PC-3 (cell line): ENCODE measurements around the gene TRABD. TPM values are rescaled to one million over a fixed set of nuclear protein-coding genes. Genes with fewer than 3 reads are reported as not detected.

Source experiments
- ATAC-seq: fragments of 200-7000 bp; cut with Tn5 transposase; 2 replicates; pipeline ENCODE4 v1.9.1; 2020; ENCODE audit warnings: mild to moderate bottlenecking, moderate library complexity
- BruUV-seq: library from RNA; stranded (reverse); fragments of 400-500 nt; replicated peaks from 2 replicates; lab custom pipeline; 2021; lab: Mats Ljungman, UMichigan
- CTCF ChIA-PET: fragments of 300-600 bp; sonication (Branson Sonifier 250); formaldehyde crosslinking; loops from one replicate; lab custom pipeline; 2022; ENCODE audit warnings: antibody characterized with exemption; lab: Charles Lee
- POLR2A ChIA-PET: fragments of 300-600 bp; sonication (Branson Sonifier 250); formaldehyde crosslinking; loops from one replicate; lab custom pipeline; 2022; ENCODE audit warnings: antibody characterized with exemption; ENCODE audit not compliant: unreplicated experiment; lab: Charles Lee
- DNase-seq: peaks from one replicate; pipeline ENCODE4 v3.0.0-alpha.2; 2015
- H2AFZ ChIP-seq: fragments of 300-600 bp; sonication (generic); 2 replicates; pipeline ENCODE4 v1.6.0; 2016; ENCODE audit warnings: antibody characterized with exemption, low read length
- H3F3A ChIP-seq: fragments of 300-600 bp; sonication (generic); one replicate; pipeline ENCODE4 v1.6.0; 2017; ENCODE audit warnings: antibody characterized with exemption, low read length, control low read depth, mild to moderate bottlenecking; ENCODE audit not compliant: unreplicated experiment
- H3K27ac ChIP-seq: fragments of 300-600 bp; sonication (generic); 2 replicates; pipeline ENCODE4 v1.5.1; 2016; ENCODE audit warnings: mild to moderate bottlenecking, low read length
- H3K27me3 ChIP-seq: fragments of 300-600 bp; sonication (generic); 2 replicates; pipeline ENCODE4 v1.6.1; 2016; ENCODE audit warnings: low read length, mixed read lengths
- H3K36me3 ChIP-seq: fragments of 300-600 bp; sonication (generic); 2 replicates; pipeline ENCODE4 v1.6.1; 2016; ENCODE audit warnings: low read depth, mixed run types, low read length, mixed read lengths
- H3K4me1 ChIP-seq: fragments of 300-600 bp; sonication (generic); 2 replicates; pipeline ENCODE4 v1.5.1; 2016; ENCODE audit warnings: low read length; ENCODE audit not compliant: insufficient read depth
- H3K4me2 ChIP-seq: fragments of 300-600 bp; sonication (generic); 2 replicates; pipeline ENCODE4 v1.6.0; 2016; ENCODE audit warnings: low read length
- H3K4me3 ChIP-seq: fragments of 300-600 bp; sonication (generic); 2 replicates; pipeline ENCODE4 v1.5.1; 2016; ENCODE audit warnings: mild to moderate bottlenecking, low read length, mixed read lengths
- H3K79me2 ChIP-seq: fragments of 300-600 bp; sonication (generic); 2 replicates; pipeline ENCODE4 v1.6.1; 2017; ENCODE audit warnings: low read length, mixed read lengths
- H3K9ac ChIP-seq: fragments of 300-600 bp; sonication (generic); 2 replicates; pipeline ENCODE4 v1.6.0; 2016; ENCODE audit warnings: mild to moderate bottlenecking, low read length
- H3K9me2 ChIP-seq: fragments of 300-600 bp; sonication (generic); replicated peaks from 2 replicates; pipeline ENCODE4 v1.6.1; 2016; ENCODE audit warnings: mixed run types, low read length, mixed read lengths
- H3K9me3 ChIP-seq: fragments of 300-600 bp; sonication (generic); 2 replicates; pipeline ENCODE4 v1.6.1; 2016; ENCODE audit warnings: low read length, mixed read lengths
- H4K20me1 ChIP-seq: fragments of 300-600 bp; sonication (generic); 2 replicates; pipeline ENCODE4 v1.6.1; 2016; ENCODE audit warnings: low read length, mixed read lengths
- EZH2 ChIP-seq: fragments of 300-600 bp; sonication (generic); IDR thresholded peaks from one replicate; pipeline ENCODE4 v1.6.1; 2017; ENCODE audit warnings: antibody characterized with exemption, mild to moderate bottlenecking, low read length; ENCODE audit not compliant: unreplicated experiment
- EZH2phosphoT487 ChIP-seq: fragments of 300-600 bp; sonication (generic); IDR thresholded peaks from 2 replicates; pipeline ENCODE4 v1.6.1; 2018; ENCODE audit warnings: mild to moderate bottlenecking, antibody characterized with exemption, low read length, borderline replicate concordance
- intact Hi-C: fragments of 100-400 bp; cut with micrococcal nuclease; formaldehyde crosslinking; loops from 2 replicates; pipeline ENCODE4 v1.9.0; 2023
- total RNA-seq: library from RNA; depleted of rRNA; stranded (reverse); fragments of >200 nt; gene quantifications from 2 replicates; pipeline ENCODE4 v1.2.3, GENCODE V29; 2014
- TF ChIP-seq, protein P1 (sequence below): fragments of 300-600 bp; sonication (generic); conservative IDR thresholded peaks from 2 replicates; pipeline ENCODE4 v1.5.1; 2017; ENCODE audit warnings: antibody characterized with exemption, low read depth, mild to moderate bottlenecking, low read length

Gene TRABD
- total RNA-seq, 1 experiment from 2014 or later, result 53.4 TPM

DNA sequence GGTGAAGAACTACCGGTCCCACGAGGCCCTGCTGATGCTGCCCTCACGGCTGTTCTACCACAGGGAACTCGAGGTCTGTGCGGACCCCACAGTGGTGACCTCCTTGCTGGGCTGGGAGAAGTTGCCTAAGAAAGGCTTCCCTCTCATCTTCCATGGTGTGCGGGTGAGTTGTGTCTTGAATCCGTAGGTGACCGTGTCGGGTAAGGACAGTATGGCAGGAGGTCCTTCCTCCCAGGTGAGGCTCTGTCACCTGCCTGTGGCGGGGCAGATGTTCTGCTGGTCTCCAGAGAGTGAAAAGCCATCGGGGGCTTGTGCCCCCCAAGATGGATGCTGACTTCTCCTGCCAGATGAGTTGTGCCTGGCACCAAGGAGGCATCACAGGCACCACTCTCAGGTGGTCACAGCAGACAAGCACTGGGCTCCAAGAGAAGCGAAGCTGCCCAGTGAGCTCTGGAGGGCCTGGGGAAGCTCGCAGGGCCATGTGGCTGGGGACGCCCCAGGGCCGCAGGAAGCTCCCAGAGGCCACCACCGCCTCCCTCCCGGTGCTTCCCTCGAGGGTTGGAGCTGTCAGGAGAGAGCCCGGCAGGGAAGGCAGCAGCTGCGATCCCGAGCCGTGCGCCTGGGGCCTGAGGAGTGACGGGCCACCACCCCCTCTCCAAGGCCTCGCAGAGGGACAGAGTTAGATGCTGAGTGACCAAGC is 32.5 kb upstream of the TRABD start:
- H3K27me3 ChIP-seq, result no peaks in the 10 kb centered on the region
- no peaks in the 10 kb centered on the region for H3K36me3 ChIP-seq
- DNase-seq (no peak), ATAC-seq (no peak)
- intact Hi-C loops, result no loop called here
- H4K20me1 ChIP-seq, result no peaks in the 10 kb centered on the region
- H3K9me3 ChIP-seq, result no peaks in the 10 kb centered on the region
- POLR2A ChIA-PET, result no interaction called here
- H3K27ac ChIP-seq, result no peak overlapping the region
- H3K9ac ChIP-seq, result no peak overlapping the region
- no peaks in the 10 kb centered on the region for H3K79me2 ChIP-seq
- no peaks in the 10 kb centered on the region for H3K9me2 ChIP-seq
- H3K4me3 ChIP-seq, result no peak overlapping the region
- no peak for TF ChIP-seq EZH2phosphoT487
- no peak for TF ChIP-seq EZH2
- TF ChIP-seq, protein P1, sequence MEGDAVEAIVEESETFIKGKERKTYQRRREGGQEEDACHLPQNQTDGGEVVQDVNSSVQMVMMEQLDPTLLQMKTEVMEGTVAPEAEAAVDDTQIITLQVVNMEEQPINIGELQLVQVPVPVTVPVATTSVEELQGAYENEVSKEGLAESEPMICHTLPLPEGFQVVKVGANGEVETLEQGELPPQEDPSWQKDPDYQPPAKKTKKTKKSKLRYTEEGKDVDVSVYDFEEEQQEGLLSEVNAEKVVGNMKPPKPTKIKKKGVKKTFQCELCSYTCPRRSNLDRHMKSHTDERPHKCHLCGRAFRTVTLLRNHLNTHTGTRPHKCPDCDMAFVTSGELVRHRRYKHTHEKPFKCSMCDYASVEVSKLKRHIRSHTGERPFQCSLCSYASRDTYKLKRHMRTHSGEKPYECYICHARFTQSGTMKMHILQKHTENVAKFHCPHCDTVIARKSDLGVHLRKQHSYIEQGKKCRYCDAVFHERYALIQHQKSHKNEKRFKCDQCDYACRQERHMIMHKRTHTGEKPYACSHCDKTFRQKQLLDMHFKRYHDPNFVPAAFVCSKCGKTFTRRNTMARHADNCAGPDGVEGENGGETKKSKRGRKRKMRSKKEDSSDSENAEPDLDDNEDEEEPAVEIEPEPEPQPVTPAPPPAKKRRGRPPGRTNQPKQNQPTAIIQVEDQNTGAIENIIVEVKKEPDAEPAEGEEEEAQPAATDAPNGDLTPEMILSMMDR, result no peak
- H3F3A ChIP-seq, result no peaks in the 10 kb centered on the region
- CTCF ChIA-PET, result no interaction called here
- no peak overlapping the region for H3K4me2 ChIP-seq
- H3K4me1 ChIP-seq, result no peaks in the 10 kb centered on the region
- BruUV-seq, result no TSS peak
- H2AFZ ChIP-seq, result no peak overlapping the region

DNA sequence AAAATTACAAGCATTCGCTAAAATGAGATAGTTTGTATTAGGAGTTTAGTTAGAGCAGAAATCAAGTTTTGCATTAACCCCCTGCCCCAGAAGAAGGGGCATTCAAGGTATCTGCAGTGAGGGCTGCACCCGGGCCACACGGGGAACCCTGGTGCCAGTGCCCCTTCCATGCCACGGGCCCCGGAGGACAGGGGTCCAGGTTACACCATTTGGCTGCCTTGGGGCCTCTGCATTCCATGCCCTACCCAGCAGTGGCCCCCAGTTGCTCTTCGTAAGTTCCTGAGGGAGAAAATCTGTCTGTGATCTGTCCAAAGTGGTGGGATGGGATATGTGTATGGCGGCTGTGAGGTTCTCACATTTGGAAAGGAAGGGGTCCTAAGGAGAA is 32.0 kb upstream of the TRABD start:
- intact Hi-C loops, result no loop called here
- H3F3A ChIP-seq, result no peaks in the 10 kb centered on the region
- ChIA-PET POLR2A (no interaction called here), CTCF (no interaction called here)
- ATAC-seq (no peak), DNase-seq (no peak)
- H3K9me2 ChIP-seq, result no peaks in the 10 kb centered on the region
- no TSS peak for BruUV-seq
- no peaks in the 10 kb centered on the region for H3K27me3 ChIP-seq
- H3K36me3 ChIP-seq, result no peaks in the 10 kb centered on the region
- H3K9me3 ChIP-seq, result no peaks in the 10 kb centered on the region
- H4K20me1 ChIP-seq, result no peaks in the 10 kb centered on the region
- TF ChIP-seq EZH2phosphoT487, result no peak
- no peak for TF ChIP-seq EZH2
- TF ChIP-seq, protein P1, result no peak
- H3K4me1 ChIP-seq, result no peaks in the 10 kb centered on the region
- no peak overlapping the region for H3K4me2 ChIP-seq
- no peak overlapping the region for H2AFZ ChIP-seq
- no peak overlapping the region for H3K9ac ChIP-seq
- no peaks in the 10 kb centered on the region for H3K79me2 ChIP-seq
- no peak overlapping the region for H3K27ac ChIP-seq
- no peak overlapping the region for H3K4me3 ChIP-seq

DNA sequence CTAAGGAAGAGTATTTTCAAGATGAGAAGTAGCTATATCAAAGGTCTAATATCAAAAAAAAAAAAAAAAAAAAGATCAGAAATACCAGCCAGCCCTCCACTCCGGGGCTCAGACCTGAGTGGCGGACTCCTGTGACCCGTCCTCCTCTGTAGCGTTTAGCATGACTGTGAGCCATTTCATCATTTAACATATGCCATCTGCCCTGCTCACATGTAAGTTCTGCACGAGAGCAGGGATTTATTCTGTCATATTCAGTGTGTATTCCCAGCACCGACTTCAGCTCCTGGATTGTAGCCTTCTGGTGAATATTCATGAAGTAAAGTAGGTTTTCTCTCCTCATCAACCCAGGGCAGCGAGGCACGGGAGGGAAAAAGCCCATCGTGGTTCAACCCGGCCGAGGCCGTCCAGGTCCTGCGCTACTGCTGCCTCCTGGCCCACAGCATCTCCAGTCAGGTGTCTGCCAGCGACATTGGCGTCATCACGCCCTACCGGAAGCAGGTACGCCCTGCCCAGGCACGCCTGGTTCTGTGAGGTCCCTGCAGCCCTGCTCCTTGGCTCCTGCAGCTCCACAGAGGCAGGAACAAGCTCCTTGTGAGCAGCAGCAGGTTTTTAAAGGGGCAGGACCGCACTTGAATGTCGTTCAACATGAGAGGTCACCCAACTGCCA is 27.9 kb upstream of the TRABD start:
- Histone ChIP-seq H3K27ac (no peak overlapping the region), H3K4me2 (no peak overlapping the region), H3K27me3 (no peaks in the 10 kb centered on the region), H3K4me3 (no peak overlapping the region), H3K9me2 (no peaks in the 10 kb centered on the region), H3K9me3 (no peaks in the 10 kb centered on the region), H3K9ac (no peak overlapping the region), H2AFZ (no peak overlapping the region), H3K36me3 (no peaks in the 10 kb centered on the region), H3F3A (no peaks in the 10 kb centered on the region), H4K20me1 (no peaks in the 10 kb centered on the region), H3K4me1 (no peaks in the 10 kb centered on the region), H3K79me2 (no peaks in the 10 kb centered on the region)
- CTCF ChIA-PET, result no interaction called here
- TF ChIP-seq EZH2phosphoT487 (no peak), EZH2 (no peak)
- TF ChIP-seq, protein P1, result no peak
- intact Hi-C loops, result no loop called here
- POLR2A ChIA-PET, result no interaction called here
- BruUV-seq, result no TSS peak
- DNase-seq, result no peak
- ATAC-seq, result no peak
